Right atrium auricular region (tissue), 2 donors: ENCODE data around the gene APOBEC3A. TPM values are rescaled to one million over a fixed set of nuclear protein-coding genes. Genes with fewer than 3 reads are reported as not detected.

Source experiments
- DNase-seq: peaks from one replicate; pipeline ENCODE4 v3.0.0-alpha.2; 2019; ENCODE audit warnings: low spot score
- H3K27ac ChIP-seq, 2 donors: fragments of 200-600 bp; sonication (generic); 1 replicate in 1 of 2; 2 replicates in 1 of 2; pipeline ENCODE4 v1.5.1; 2016 to 2019
- H3K27me3 ChIP-seq, 2 donors: fragments of 200-600 bp; sonication (generic); one replicate each; pipeline versions ENCODE4 v1.5.1 to v1.6.0; 2017 to 2019
- H3K36me3 ChIP-seq: fragments of 200-600 bp; sonication (generic); one replicate; pipeline ENCODE4 v1.5.1; 2016
- H3K4me1 ChIP-seq, 2 donors: fragments of 200-600 bp; sonication (generic); one replicate each; pipeline versions ENCODE4 v1.5.1 to v1.6.0; 2017 to 2019
- H3K4me3 ChIP-seq, 2 donors: fragments of 200-600 bp; sonication (generic); 1 replicate in 1 of 2; 2 replicates in 1 of 2; pipeline ENCODE4 v1.5.1; 2017 to 2019; ENCODE audit warnings: mild to moderate bottlenecking in 1 of 2, moderate library complexity in 1 of 2
- H3K9me3 ChIP-seq, 2 donors: fragments of 200-600 bp; sonication (generic); one replicate each; pipeline ENCODE4 v1.5.1; 2019
- total RNA-seq, 2 donors: library from RNA; depleted of rRNA; stranded (reverse); fragments of >200 nt; gene quantifications; one replicate each; pipeline ENCODE4 v1.1.0, GENCODE V29; 2016
- TF ChIP-seq, protein P1 (sequence below), 2 donors: fragments of 200-600 bp; sonication (generic); IDR thresholded peaks; one replicate each; pipeline ENCODE4 v1.5.1; 2019; ENCODE audit warnings: antibody characterized with exemption in 2 of 2

Gene APOBEC3A
- total RNA-seq, 2 donors from 2014 or later: 1.1 TPM; not detected in 1

DNA sequence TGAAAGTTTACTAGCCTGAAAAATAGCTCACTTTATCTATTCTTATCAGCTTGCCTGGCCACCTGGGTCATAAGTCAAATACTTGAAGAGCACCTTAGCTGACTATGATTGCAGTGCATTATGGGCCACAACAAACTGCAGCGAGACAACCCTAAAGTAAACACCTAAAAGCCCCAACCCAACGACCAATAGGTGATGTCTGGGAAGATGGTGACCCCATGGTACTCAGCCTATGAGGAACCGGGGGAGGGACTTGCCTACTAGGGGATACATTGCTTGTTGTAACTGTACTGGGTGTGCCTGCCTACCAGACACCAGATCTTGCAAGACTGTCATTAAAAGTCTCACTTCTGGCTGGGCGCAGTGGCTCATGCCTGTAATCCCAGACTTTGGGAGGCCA is 35.6 kb upstream of the APOBEC3A start:
- H3K36me3 ChIP-seq: no peaks in the 10 kb centered on the region
- TF ChIP-seq, protein P1, sequence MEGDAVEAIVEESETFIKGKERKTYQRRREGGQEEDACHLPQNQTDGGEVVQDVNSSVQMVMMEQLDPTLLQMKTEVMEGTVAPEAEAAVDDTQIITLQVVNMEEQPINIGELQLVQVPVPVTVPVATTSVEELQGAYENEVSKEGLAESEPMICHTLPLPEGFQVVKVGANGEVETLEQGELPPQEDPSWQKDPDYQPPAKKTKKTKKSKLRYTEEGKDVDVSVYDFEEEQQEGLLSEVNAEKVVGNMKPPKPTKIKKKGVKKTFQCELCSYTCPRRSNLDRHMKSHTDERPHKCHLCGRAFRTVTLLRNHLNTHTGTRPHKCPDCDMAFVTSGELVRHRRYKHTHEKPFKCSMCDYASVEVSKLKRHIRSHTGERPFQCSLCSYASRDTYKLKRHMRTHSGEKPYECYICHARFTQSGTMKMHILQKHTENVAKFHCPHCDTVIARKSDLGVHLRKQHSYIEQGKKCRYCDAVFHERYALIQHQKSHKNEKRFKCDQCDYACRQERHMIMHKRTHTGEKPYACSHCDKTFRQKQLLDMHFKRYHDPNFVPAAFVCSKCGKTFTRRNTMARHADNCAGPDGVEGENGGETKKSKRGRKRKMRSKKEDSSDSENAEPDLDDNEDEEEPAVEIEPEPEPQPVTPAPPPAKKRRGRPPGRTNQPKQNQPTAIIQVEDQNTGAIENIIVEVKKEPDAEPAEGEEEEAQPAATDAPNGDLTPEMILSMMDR (IDR thresholded peaks at IDR 0.05): no peak
- H3K27me3 ChIP-seq: no peaks in the 10 kb centered on the region
- DNase-seq: no peak
- H3K27ac ChIP-seq: no peak overlapping the region
- no peaks in the 10 kb centered on the region for H3K9me3 ChIP-seq
- H3K4me3 ChIP-seq: no peak overlapping the region
- H3K4me1 ChIP-seq: peaks cover 0 to 20% of the 10 kb centered on the region in 2 donors

DNA sequence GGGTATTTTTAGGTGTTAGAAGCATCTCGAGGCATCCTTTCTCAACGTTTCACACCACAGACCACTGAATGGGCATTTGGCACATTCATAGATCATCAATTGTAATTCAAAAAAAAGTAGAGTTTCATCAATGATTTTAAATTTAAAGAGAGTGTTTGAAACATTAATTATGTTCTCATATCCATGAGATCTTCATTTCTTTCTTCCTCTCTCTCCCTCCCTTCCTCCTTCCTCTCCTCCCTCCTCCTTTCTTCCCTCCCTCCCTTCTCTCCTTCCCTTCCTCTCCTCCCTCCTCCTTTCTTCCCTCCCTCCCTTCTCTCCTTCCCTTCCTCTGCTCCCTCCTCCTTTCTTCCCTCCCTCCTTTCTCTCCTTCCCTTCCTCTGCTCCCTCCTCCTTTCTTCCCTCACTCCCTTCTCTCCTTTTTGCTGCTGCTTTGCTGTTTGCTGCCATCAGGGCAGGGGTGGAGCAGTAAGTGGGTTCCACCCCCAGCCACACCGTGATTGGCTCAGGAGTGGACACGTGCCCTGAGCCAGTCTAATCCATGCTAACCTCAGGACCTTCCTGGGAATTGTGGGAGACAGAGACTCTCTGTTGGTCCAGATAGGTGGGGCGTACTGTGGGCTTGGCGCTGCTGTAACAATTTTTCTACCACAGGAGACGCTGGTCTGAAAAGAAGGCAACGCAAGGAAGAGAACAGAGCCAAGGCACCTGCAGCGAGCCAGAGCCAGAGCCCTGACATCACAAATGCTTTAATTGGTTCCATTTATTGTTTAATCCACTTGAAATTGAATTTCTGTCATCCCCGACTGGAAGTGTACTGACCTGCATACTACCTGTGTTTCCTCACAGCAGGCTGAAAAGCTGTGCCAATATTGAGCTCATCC is 33.7 kb upstream of the APOBEC3A start:
- TF ChIP-seq, protein P1 (IDR thresholded peaks at IDR 0.05): peak in 1 of 2 donors; percentile 32
- H3K4me3 ChIP-seq: peak overlapping the region in 1 of 2 donors; percentile 18
- H3K9me3 ChIP-seq: no peaks in the 10 kb centered on the region
- DNase-seq: peak; percentile 89
- no peaks in the 10 kb centered on the region for H3K27me3 ChIP-seq
- H3K4me1 ChIP-seq: peaks cover 0 to 32% of the 10 kb centered on the region in 2 donors
- H3K36me3 ChIP-seq: no peaks in the 10 kb centered on the region
- peak overlapping the region; percentile 71 to 95 for H3K27ac ChIP-seq

DNA sequence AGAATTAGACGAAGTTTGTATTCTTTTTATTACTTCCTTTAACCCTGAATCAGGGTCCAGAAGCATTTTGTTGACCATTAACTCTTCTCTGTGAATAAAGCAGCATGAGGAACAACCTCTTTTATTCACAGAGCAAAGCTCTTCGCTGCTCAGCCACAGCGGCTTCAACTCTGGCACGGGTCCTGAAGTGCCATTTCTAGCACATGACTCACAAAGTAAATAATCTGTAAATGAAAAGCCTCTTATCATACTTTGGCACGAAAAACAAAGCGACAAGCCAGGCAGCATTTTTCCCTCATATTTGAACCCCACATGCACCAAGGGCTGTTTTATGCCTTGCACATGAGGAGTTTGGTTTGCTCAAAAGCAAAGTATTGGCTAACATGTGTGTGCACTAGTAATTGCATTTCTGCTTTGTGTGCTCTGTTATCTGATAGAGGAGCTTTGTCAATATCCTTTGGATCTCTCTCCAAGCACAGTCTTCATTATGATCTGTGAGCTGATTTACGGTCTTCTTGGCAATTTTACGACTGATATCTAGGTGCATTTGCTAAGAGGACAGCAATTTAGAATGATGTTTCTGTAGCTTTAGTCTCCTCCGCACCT is 33.0 kb upstream of the APOBEC3A start:
- peak; percentile 87 for DNase-seq
- Histone ChIP-seq H3K36me3 (no peaks in the 10 kb centered on the region), H3K9me3 (no peaks in the 10 kb centered on the region), H3K27me3 (no peaks in the 10 kb centered on the region), H3K27ac (peak overlapping the region; percentile 71 to 95), H3K4me3 (peak overlapping the region in 1 of 2 donors; percentile 18), H3K4me1 (peaks cover 0 to 32% of the 10 kb centered on the region in 2 donors)
- TF ChIP-seq, protein P1 (IDR thresholded peaks at IDR 0.05): no peak

GRCh38 chr22:38925571-38926041 is 31.8 kb upstream of the APOBEC3A start:
- TF ChIP-seq, protein P1 (IDR thresholded peaks at IDR 0.05): no peak
- Histone ChIP-seq H3K36me3 (no peaks in the 10 kb centered on the region), H3K27me3 (no peaks in the 10 kb centered on the region), H3K9me3 (no peaks in the 10 kb centered on the region), H3K4me3 (no peak overlapping the region), H3K4me1 (peaks cover 0 to 32% of the 10 kb centered on the region in 2 donors), H3K27ac (peak overlapping the region in 1 of 2 donors; percentile 95)
- no peak for DNase-seq

DNA sequence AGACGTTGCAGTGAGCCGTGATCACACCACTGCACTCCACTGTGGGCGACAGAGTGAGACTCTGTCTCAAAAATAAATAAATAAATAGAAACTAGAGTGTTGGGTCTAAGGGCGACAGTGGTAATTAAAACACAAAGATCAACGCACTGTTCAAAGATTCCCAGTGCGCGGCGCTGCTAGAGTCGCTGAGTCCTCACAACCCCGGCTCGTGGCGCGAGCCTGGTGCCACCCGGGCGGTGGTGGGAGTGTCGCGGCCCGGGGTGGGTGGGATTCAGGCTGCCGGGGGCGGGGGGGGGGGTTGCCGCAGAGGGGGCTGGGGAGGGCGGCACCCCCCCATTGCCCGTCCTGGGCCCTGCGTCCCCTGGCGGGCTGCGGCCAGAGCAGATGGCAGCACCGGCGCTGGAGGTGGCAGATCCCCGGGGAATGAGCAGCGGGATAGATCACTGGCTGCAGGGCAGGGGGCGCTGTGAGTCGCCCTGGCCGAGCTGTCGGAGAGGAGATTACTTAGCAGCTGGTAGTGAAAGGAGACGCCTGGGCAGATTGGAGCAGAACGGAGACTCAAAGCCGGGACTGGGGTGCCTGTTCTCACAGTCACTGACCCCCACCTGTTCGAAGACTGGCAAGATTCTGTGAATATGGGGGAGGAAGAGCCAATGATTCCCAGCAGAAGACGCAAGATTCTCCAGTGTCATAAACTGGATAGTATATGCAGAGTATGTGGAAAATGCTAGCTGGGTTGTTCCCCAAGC is 30.2 kb upstream of the APOBEC3A start:
- Histone ChIP-seq H3K36me3 (no peaks in the 10 kb centered on the region), H3K4me3 (peak overlapping the region; percentile 28 to 47), H3K27ac (peak overlapping the region; percentile 66 to 95), H3K4me1 (peaks cover 0 to 32% of the 10 kb centered on the region in 2 donors), H3K9me3 (no peaks in the 10 kb centered on the region), H3K27me3 (no peaks in the 10 kb centered on the region)
- TF ChIP-seq, protein P1 (IDR thresholded peaks at IDR 0.05): peak; percentile 74 to 85
- peak; percentile 71 for DNase-seq
